ENCODE measurements around the gene HPCAL4.

DNA sequence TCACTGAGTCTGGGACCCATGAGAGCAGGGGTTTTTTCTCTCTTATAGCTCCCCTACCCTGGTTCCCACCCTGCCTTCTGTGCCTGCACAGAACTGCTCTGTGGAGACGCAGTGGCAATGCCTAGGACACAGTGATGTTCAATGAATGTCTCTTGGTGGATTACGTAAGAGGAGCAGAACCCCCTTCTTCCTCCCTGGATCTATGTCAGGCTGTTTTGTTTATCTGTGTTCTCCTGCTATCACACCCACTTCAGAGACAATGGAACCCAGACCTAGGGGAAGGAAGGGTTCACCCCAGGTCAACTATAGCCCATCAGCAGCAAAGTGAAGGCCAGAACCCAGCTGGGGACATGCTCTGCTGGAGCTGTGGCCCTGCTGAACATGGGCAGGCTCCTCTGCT is 2.0 kb downstream of the HPCAL4 start:
- TF ChIP-seq, protein P1, sequence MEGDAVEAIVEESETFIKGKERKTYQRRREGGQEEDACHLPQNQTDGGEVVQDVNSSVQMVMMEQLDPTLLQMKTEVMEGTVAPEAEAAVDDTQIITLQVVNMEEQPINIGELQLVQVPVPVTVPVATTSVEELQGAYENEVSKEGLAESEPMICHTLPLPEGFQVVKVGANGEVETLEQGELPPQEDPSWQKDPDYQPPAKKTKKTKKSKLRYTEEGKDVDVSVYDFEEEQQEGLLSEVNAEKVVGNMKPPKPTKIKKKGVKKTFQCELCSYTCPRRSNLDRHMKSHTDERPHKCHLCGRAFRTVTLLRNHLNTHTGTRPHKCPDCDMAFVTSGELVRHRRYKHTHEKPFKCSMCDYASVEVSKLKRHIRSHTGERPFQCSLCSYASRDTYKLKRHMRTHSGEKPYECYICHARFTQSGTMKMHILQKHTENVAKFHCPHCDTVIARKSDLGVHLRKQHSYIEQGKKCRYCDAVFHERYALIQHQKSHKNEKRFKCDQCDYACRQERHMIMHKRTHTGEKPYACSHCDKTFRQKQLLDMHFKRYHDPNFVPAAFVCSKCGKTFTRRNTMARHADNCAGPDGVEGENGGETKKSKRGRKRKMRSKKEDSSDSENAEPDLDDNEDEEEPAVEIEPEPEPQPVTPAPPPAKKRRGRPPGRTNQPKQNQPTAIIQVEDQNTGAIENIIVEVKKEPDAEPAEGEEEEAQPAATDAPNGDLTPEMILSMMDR (IDR thresholded peaks at IDR 0.05; ENCODE audit: insufficient read depth, low read depth, low read length), result no peak
- TF ChIP-seq EZH2 (IDR thresholded peaks at IDR 0.05; ENCODE audit: insufficient read depth, low read length), result no peak

All from astrocyte (in vitro differentiated cells and primary cell).